T-helper 17 cell (primary cell): Measurements from ENCODE around the gene DRG1. TPM values are rescaled to one million over a fixed set of nuclear protein-coding genes. Genes with fewer than 3 reads are reported as not detected.

Experiments
- total RNA-seq, 4 donors: library from RNA in 2 of 4; stranded (reverse) in 2 of 4; gene quantifications; one replicate each; pipeline ENCODE4 v1.2.3 and lab custom pipeline; 2022 to 2026

DRG1 gene
- total RNA-seq, 2 donors from 2014 or later: 33.2 to 50.9 TPM

Other genes starting within 250 kb of the DRG1 start
- 10 to 100 TPM; 10.5 to 11.2 TPM for gene RNF185, start 239.4 kb upstream of the DRG1 start, total RNA-seq
- 10 to 100 TPM; 20.7 to 25.3 TPM for gene LIMK2, start 187.3 kb upstream of the DRG1 start, total RNA-seq
- 100 to 1,000 TPM; 388 to 426 TPM for gene PIK3IP1, start 107.1 kb upstream of the DRG1 start, total RNA-seq
- gene PATZ1, start 53.3 kb upstream of the DRG1 start, total RNA-seq: 10 to 100 TPM; 35.0 to 38.9 TPM
- 10 to 100 TPM; 24.2 to 26.4 TPM for gene EIF4ENIF1, start 90.2 kb downstream of the DRG1 start, total RNA-seq
- 100 to 1,000 TPM; 185 to 189 TPM for gene SFI1, start 96.9 kb downstream of the DRG1 start, total RNA-seq